ENCODE measurements around the gene CTU1. TPM values are rescaled to one million over a fixed set of nuclear protein-coding genes. Genes with fewer than 3 reads are reported as not detected.

Gene CTU1
- total RNA-seq, 2 experiments from 2014 or later: 8.3 to 13.3 TPM

- intact Hi-C loops (cut with micrococcal nuclease; ENCODE audit: unreplicated experiment): no loop called here
- TF ChIP-seq CTCF (conservative IDR thresholded peaks at IDR 0.05; ENCODE audit: low read length) (no peak), EZH2phosphoT487 (IDR thresholded peaks at IDR 0.05; ENCODE audit: borderline replicate concordance, low read depth, low read length) (no peak)
- Histone ChIP-seq H2AFZ (ENCODE audit: low read length) (no peak within 1 kb of the TSS), H3K9me2 (ENCODE audit: insufficient read depth, low read length) (no peaks in the 10 kb centered on the region), H3K4me3 (ENCODE audit: low read depth, low read length, poor library complexity, severe bottlenecking) (no peak within 1 kb of the TSS), H3K4me2 (ENCODE audit: low read length) (no peak within 1 kb of the TSS), H3K36me3 (ENCODE audit: insufficient read depth, low read length) (no peaks in the 10 kb centered on the region), H3K9me3 (ENCODE audit: low read length) (no peaks in the 10 kb centered on the region), H3K4me1 (ENCODE audit: insufficient read depth, low read length, poor library complexity, severe bottlenecking) (no peaks in the 10 kb centered on the region), H3K27ac (ENCODE audit: low read depth, low read length, poor library complexity, severe bottlenecking) (no peak within 1 kb of the TSS), H4K20me1 (ENCODE audit: insufficient read depth, low read length) (no peaks in the 10 kb centered on the region), H3K79me2 (ENCODE audit: insufficient read depth, low read depth, low read length) (no peaks in the 10 kb centered on the region)
- ChIA-PET POLR2A (no interaction called here), CTCF (ENCODE audit: unreplicated experiment) (no interaction called here)
- DNase-seq (ENCODE audit: low spot score): no peak
- no TSS peak for BruUV-seq (replicated peaks)
Observed at GRCh38 chr19:51082611-51083010, 25.6 kb downstream of the CTU1 start, which contains the start of gene KLK14. Gene KLK14, minus strand, starts transcription at chr19:51082887. Its CDS starts 273 bp downstream, at chr19:51082614.

GRCh38 chr19:51081476-51081875 is 26.7 kb downstream of the CTU1 start:
- intact Hi-C loops (cut with micrococcal nuclease; ENCODE audit: unreplicated experiment): no loop called here
- H3K27ac ChIP-seq (ENCODE audit: low read depth, low read length, poor library complexity, severe bottlenecking): no peak overlapping the region
- no peaks in the 10 kb centered on the region for H3K36me3 ChIP-seq (ENCODE audit: insufficient read depth, low read length)
- TF ChIP-seq EZH2phosphoT487 (IDR thresholded peaks at IDR 0.05; ENCODE audit: borderline replicate concordance, low read depth, low read length): no peak
- no peaks in the 10 kb centered on the region for H3K4me1 ChIP-seq (ENCODE audit: insufficient read depth, low read length, poor library complexity, severe bottlenecking)
- H3K4me2 ChIP-seq (ENCODE audit: low read length): no peak overlapping the region
- no peak overlapping the region for H3K4me3 ChIP-seq (ENCODE audit: low read depth, low read length, poor library complexity, severe bottlenecking)
- BruUV-seq (replicated peaks): no TSS peak
- no peak overlapping the region for H2AFZ ChIP-seq (ENCODE audit: low read length)
- no peaks in the 10 kb centered on the region for H3K79me2 ChIP-seq (ENCODE audit: insufficient read depth, low read depth, low read length)
- POLR2A ChIA-PET: no interaction called here
- CTCF ChIA-PET (ENCODE audit: unreplicated experiment): no interaction called here
- H4K20me1 ChIP-seq (ENCODE audit: insufficient read depth, low read length): no peaks in the 10 kb centered on the region
- no peaks in the 10 kb centered on the region for H3K9me2 ChIP-seq (ENCODE audit: insufficient read depth, low read length)
- no peak for DNase-seq (ENCODE audit: low spot score)
- no peaks in the 10 kb centered on the region for H3K9me3 ChIP-seq (ENCODE audit: low read length)

- no peaks in the 10 kb centered on the region for H3K79me2 ChIP-seq (ENCODE audit: insufficient read depth, low read depth, low read length)
- no peak overlapping the region for H2AFZ ChIP-seq (ENCODE audit: low read length)
- H4K20me1 ChIP-seq (ENCODE audit: insufficient read depth, low read length): no peaks in the 10 kb centered on the region
- H3K4me1 ChIP-seq (ENCODE audit: insufficient read depth, low read length, poor library complexity, severe bottlenecking): no peaks in the 10 kb centered on the region
- no peaks in the 10 kb centered on the region for H3K9me2 ChIP-seq (ENCODE audit: insufficient read depth, low read length)
- ChIA-PET CTCF (ENCODE audit: unreplicated experiment) (no interaction called here), POLR2A (no interaction called here)
- no peak for DNase-seq (ENCODE audit: low spot score)
- no peaks in the 10 kb centered on the region for H3K36me3 ChIP-seq (ENCODE audit: insufficient read depth, low read length)
- TF ChIP-seq CTCF (conservative IDR thresholded peaks at IDR 0.05; ENCODE audit: low read length) (no peak), EZH2phosphoT487 (IDR thresholded peaks at IDR 0.05; ENCODE audit: borderline replicate concordance, low read depth, low read length) (no peak)
- intact Hi-C loops (cut with micrococcal nuclease; ENCODE audit: unreplicated experiment): no loop called here
- no peaks in the 10 kb centered on the region for H3K9me3 ChIP-seq (ENCODE audit: low read length)
- no TSS peak for BruUV-seq (replicated peaks)
- H3K27ac ChIP-seq (ENCODE audit: low read depth, low read length, poor library complexity, severe bottlenecking): no peak overlapping the region
- no peak overlapping the region for H3K4me3 ChIP-seq (ENCODE audit: low read depth, low read length, poor library complexity, severe bottlenecking)
- no peak overlapping the region for H3K4me2 ChIP-seq (ENCODE audit: low read length)
Observed at GRCh38 chr19:51079481-51080110, 28.6 kb downstream of the CTU1 start.
